Ammon's horn (tissue), 1 donor: ENCODE data around the gene EEA1.
A peak's percentile ranks its signal among the peaks of the same experiment; 100 is the strongest.

Experiments used
- DNase-seq: peaks from one replicate; pipeline ENCODE4 v3.0.0-alpha.2; 2016; ENCODE audit warnings: low spot score

EEA1 gene

GRCh38 chr12:92747151-92747550 is 181.9 kb downstream of the EEA1 start:
- DNase-seq = no peak

- peak; percentile 49 for DNase-seq
These were observed 183.1 kb downstream of the EEA1 start for GRCh38 chr12:92745856-92746550.

GRCh38 chr12:92743026-92743425 is 186.1 kb downstream of the EEA1 start:
- no peak for DNase-seq

- DNase-seq = no peak
These were observed 188.7 kb downstream of the EEA1 start for GRCh38 chr12:92740411-92740810.

GRCh38 chr12:92739113-92739512 is 190.0 kb downstream of the EEA1 start:
- no peak for DNase-seq

- no peak for DNase-seq
These were observed 190.9 kb downstream of the EEA1 start for GRCh38 chr12:92737855-92738850.

- no peak for DNase-seq
These were observed 192.5 kb downstream of the EEA1 start for GRCh38 chr12:92736605-92737004.

GRCh38 chr12:92735131-92735721 is 193.9 kb downstream of the EEA1 start:
- peak; percentile 69 for DNase-seq

- DNase-seq = no peak
These were observed 195.4 kb downstream of the EEA1 start for GRCh38 chr12:92733661-92734060.

GRCh38 chr12:92733181-92733580 is 195.9 kb downstream of the EEA1 start:
- no peak for DNase-seq

GRCh38 chr12:92732716-92733115 is 196.4 kb downstream of the EEA1 start:
- DNase-seq = no peak

- peak; percentile 7 for DNase-seq
These were observed 196.9 kb downstream of the EEA1 start for GRCh38 chr12:92732216-92732615.

- DNase-seq = no peak
These were observed 198.3 kb downstream of the EEA1 start for GRCh38 chr12:92730758-92731157.

GRCh38 chr12:92729773-92730305 is 199.3 kb downstream of the EEA1 start:
- peak; percentile 21 for DNase-seq

- DNase-seq = no peak
These were observed 202.2 kb downstream of the EEA1 start for GRCh38 chr12:92726850-92727249.

- DNase-seq = peak; percentile 36
These were observed 206.2 kb downstream of the EEA1 start for GRCh38 chr12:92722897-92723296.

GRCh38 chr12:92721656-92722055 is 207.4 kb downstream of the EEA1 start:
- DNase-seq = no peak

- no peak for DNase-seq
These were observed 208.0 kb downstream of the EEA1 start for GRCh38 chr12:92721130-92721529.
